NCI-H510A treated with DMSO at 0.1 percent for 48 hours (cell line): ENCODE measurements around the gene TTL.
A peak's percentile ranks its signal among the peaks of the same experiment; 100 is the strongest.

ENCODE experiments used
- DNase-seq: peaks from one replicate; lab custom pipeline; 2025; lab: John Stamatoyannopoulos, UW

Gene TTL

DNA sequence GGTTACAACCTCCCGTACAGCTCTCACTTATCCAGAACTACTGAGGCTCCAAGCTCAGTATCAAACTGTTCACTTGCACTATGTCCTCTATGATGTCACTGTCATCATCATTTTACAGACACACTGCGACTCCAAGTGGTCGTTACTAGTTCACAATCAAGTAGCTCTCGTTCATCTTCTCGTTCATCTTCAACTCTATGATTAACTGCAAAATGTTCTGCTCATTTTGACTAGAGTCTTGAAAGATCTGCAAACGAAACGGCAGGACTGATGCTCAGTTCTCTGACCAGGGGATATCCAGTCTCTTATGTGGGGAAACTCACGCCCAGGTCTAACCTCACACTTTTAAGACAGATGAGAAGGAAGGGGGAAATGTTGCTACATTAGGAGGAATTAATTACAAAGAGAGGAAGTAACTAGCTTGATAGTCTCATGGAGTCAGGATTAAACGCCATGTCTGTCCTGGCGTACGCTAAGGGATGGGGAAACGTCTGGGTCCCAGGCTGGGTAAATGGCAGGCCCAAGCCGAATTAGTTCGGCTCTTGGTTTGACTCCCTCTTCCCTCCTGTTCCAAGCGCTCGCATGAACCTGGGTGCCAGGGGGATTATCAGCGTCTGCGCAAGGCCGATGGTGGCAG lies 101.7 kb downstream of the TTL start:
- peak; percentile 71 for DNase-seq

DNA sequence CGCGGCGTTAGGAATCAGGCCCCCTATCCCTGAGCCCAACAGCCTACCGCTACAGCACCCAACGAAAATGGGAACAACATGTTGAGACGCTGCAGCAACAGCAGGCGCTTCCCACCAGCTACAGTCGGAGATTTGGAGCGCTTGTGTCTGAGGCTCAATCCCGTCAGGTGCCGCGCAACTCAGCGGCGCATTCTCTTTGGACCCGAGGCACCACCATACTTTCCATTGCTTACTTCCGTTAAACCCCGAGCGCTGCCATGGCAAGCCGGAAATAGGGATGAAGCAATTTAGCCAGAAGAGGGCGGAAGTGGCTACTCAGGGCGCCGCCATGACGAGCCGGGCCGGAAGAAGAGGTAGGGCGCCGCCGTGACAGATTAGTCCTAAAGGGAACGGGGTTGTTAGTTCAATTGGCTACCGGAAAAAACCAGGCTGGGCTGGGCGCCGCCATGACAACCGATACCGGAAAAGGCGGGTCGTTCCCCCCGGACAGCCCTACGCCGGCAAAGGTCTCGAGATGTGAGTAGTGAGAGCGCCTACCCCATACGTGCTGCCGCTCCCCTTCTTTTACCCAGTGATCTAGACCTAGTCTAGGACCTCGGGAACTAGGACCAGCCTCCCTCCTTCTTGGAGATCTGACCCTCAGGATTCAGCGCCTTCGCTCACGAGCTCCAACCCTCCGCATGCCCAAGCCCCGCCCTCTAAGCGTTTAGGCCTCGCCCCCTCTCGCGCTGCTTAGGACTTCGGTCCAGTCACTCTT lies 102.4 kb downstream of the TTL start, which contains the start of gene CHCHD5:
Gene CHCHD5 (plus strand): TSS at position 476 of the 757 bp plus-strand sequence. CDS start 39 bp downstream, at position 515.
- peak; percentile 93 for DNase-seq

DNA sequence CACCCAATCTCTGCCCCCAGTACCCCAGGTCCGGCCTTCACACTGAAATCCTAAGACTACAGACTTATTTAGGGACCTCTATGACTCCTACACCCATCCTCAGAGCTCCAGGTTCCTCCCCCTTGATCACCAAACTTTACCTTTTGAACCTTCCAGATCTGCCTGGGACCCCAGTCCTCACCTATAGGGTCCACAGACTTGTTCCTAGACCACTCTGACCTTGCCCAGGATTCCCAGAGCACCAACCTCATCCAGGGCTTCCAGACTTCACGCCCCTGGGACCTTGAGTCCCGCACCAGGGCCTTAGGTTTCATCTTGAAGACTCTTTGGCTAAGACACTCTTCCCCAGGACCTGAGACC lies 102.9 kb downstream of the TTL start:
- no peak for DNase-seq

- no peak for DNase-seq
These were observed 103.4 kb downstream of the TTL start for GRCh38 chr2:112585400-112585799.

GRCh38 chr2:112585873-112586464 lies 104.0 kb downstream of the TTL start:
- no peak for DNase-seq

- peak; percentile 27 for DNase-seq
These were observed 106.7 kb downstream of the TTL start for GRCh38 chr2:112588611-112589045.
